Measurements from ENCODE around the gene SH2D1B.
"Not testable (repeated sequence)": the region's sequence is repeated elsewhere in the genome, so short reads cannot be mapped to it uniquely, and the experiment has no call there.

SH2D1B gene

GRCh38 chr1:162359523-162360236, 52.3 kb downstream of the SH2D1B start:
- H3K27ac ChIP-seq: no peak overlapping the region
- no peak for TF ChIP-seq ZFX (IDR thresholded peaks at IDR 0.05; ENCODE audit: borderline replicate concordance)

GRCh38 chr1:162358928-162359327, 53.0 kb downstream of the SH2D1B start:
- no peak for TF ChIP-seq CTCF (IDR thresholded peaks at IDR 0.05)
- no peak for TF ChIP-seq ZFX (IDR thresholded peaks at IDR 0.05; ENCODE audit: borderline replicate concordance)

GRCh38 chr1:162357681-162358266, 54.2 kb downstream of the SH2D1B start:
- TF ChIP-seq CTCF (IDR thresholded peaks at IDR 0.05) (peak; percentile 89), ZFX (IDR thresholded peaks at IDR 0.05; ENCODE audit: borderline replicate concordance) (no peak)
- no peak overlapping the region for H3K27ac ChIP-seq

More at GRCh38 chr1:162358928-162359327, 53.0 kb downstream of the SH2D1B start:
- H3K27ac ChIP-seq: no peak overlapping the region

- no peak for TF ChIP-seq CTCF (IDR thresholded peaks at IDR 0.05)
- no peak for TF ChIP-seq ZFX (IDR thresholded peaks at IDR 0.05; ENCODE audit: borderline replicate concordance)
- no peak overlapping the region for H3K27ac ChIP-seq
These were observed 58.2 kb downstream of the SH2D1B start for GRCh38 chr1:162353702-162354101.

- no peak overlapping the region for H3K27ac ChIP-seq
- TF ChIP-seq ZFX (IDR thresholded peaks at IDR 0.05; ENCODE audit: borderline replicate concordance) (no peak), CTCF (IDR thresholded peaks at IDR 0.05) (no peak)
These were observed 58.9 kb downstream of the SH2D1B start for GRCh38 chr1:162353078-162353477.

GRCh38 chr1:162351874-162352273, 60.1 kb downstream of the SH2D1B start:
- H3K27ac ChIP-seq: not testable (repeated sequence)

- no peak overlapping the region for H3K27ac ChIP-seq
- TF ChIP-seq ZFX (IDR thresholded peaks at IDR 0.05; ENCODE audit: borderline replicate concordance): no peak
- no peak for TF ChIP-seq CTCF (IDR thresholded peaks at IDR 0.05)
These were observed 60.6 kb downstream of the SH2D1B start for GRCh38 chr1:162351246-162351842.

GRCh38 chr1:162349635-162350330, 62.2 kb downstream of the SH2D1B start:
- TF ChIP-seq ZFX (IDR thresholded peaks at IDR 0.05; ENCODE audit: borderline replicate concordance) (no peak), CTCF (IDR thresholded peaks at IDR 0.05) (no peak)
- no peak overlapping the region for H3K27ac ChIP-seq
